K562 (cell line): ENCODE results near the gene TLCD5. TPM values are rescaled to one million over a fixed set of nuclear protein-coding genes. Genes with fewer than 3 reads are reported as not detected.

ENCODE experiments used
- ATAC-seq: fragments of 200-7000 bp; cut with Tn5 transposase; 3 replicates; pipeline ENCODE4 v1.9.1; 2020; ENCODE audit warnings: moderate library complexity
- BruUV-seq: library from RNA; stranded (reverse); fragments of 400-500 nt; replicated peaks from 2 replicates; lab custom pipeline; 2021; lab: Mats Ljungman, UMichigan
- CTCF ChIA-PET: fragments of 300-600 bp; formaldehyde crosslinking; extraction: SDS; loops from one replicate; lab custom pipeline; 2021; ENCODE audit warnings: low intra/inter-chr PET ratio; lab: Yijun Ruan, JAX
- POLR2A ChIA-PET: fragments of 300-600, 350-650 bp; sonication (Branson Sonifier 250); formaldehyde crosslinking; extraction: SDS; loops from one replicate; lab custom pipeline; 2021; ENCODE audit warnings: antibody characterized with exemption, inconsistent platforms; lab: Yijun Ruan, JAX
- DNase-seq, 4 experiments: peaks; one replicate each; pipeline versions ENCODE4 v3.0.0 to v3.0.0-alpha.2; 2011 to 2018; ENCODE audit warnings: low spot score in 3 of 4, mixed read lengths in 3 of 4; ENCODE audit errors: extremely low read depth in 1 of 4
- FAIRE-seq: peaks from 2 replicates; lab custom pipeline; 2011; peaks lifted over from hg19 to GRCh38; lab: Jason Lieb, UNC
- H2AFZ ChIP-seq: 2 replicates; pipeline ENCODE4 v1.6.0; 2011; ENCODE audit warnings: low read depth, low read length, control low read depth, inconsistent platforms
- H3K27ac ChIP-seq: fragments of 200-600 bp; 3 replicates; pipeline ENCODE4 v1.8.0; 2011; ENCODE audit warnings: low read depth, mild to moderate bottlenecking, control low read depth, inconsistent platforms, low read length, moderate library complexity, mixed read lengths; ENCODE audit errors: extremely low read depth
- H3K27me3 ChIP-seq, 2 experiments: fragments of 300-600 bp in 1 of 2; 2 replicates in 1 of 2; 3 replicates in 1 of 2; pipeline versions ENCODE4 v1.6.0 to v1.8.0; 2011; ENCODE audit warnings: inconsistent platforms in 2 of 2, low read length in 2 of 2, mild to moderate bottlenecking in 1 of 2, mixed read lengths in 1 of 2, moderate library complexity in 1 of 2; ENCODE audit not compliant: control insufficient read depth in 2 of 2, insufficient read depth in 2 of 2
- H3K36me3 ChIP-seq: fragments of 300-600 bp; 3 replicates; pipeline ENCODE4 v1.8.0; 2011; ENCODE audit warnings: mild to moderate bottlenecking, low read length, inconsistent platforms; ENCODE audit not compliant: control insufficient read depth, insufficient read depth
- H3K4me1 ChIP-seq, 2 experiments: fragments of 200-600 bp in 1 of 2; replicated peaks in 1 of 2; 2 replicates in 1 of 2; 3 replicates in 1 of 2; pipeline versions ENCODE4 v1.5.1 to v1.8.0; 2011; ENCODE audit warnings: inconsistent platforms in 2 of 2, low read length in 2 of 2, mild to moderate bottlenecking in 1 of 2, mixed read lengths in 1 of 2, moderate library complexity in 1 of 2; ENCODE audit not compliant: control insufficient read depth in 2 of 2, insufficient read depth in 2 of 2
- H3K4me2 ChIP-seq: 2 replicates; pipeline ENCODE4 v1.6.1; 2011; ENCODE audit warnings: low read length, control low read depth, inconsistent platforms, mixed read lengths; ENCODE audit not compliant: insufficient read depth
- H3K4me3 ChIP-seq: fragments of 200-600 bp; sonication (generic), shearing (Covaris generic); 2 replicates; pipeline ENCODE4 v1.5.1; 2016; ENCODE audit warnings: control low read depth, inconsistent platforms
- H3K79me2 ChIP-seq: fragments of 200-600 bp; 3 replicates; pipeline ENCODE4 v1.8.0; 2011; ENCODE audit warnings: low read length, inconsistent platforms; ENCODE audit not compliant: control insufficient read depth, insufficient read depth
- H3K9ac ChIP-seq, 2 experiments: 2 replicates each; pipeline versions ENCODE4 v1.6.0 to v1.6.1; 2011; ENCODE audit warnings: low read depth in 2 of 2, low read length in 2 of 2, control low read depth in 1 of 2, inconsistent platforms in 1 of 2, mild to moderate bottlenecking in 1 of 2, mixed read lengths in 1 of 2; ENCODE audit not compliant: insufficient read depth in 1 of 2
- H3K9me1 ChIP-seq: one replicate; pipeline ENCODE4 v1.6.0; 2011; ENCODE audit warnings: inconsistent platforms, mild to moderate bottlenecking, low read length, moderate library complexity; ENCODE audit not compliant: control insufficient read depth, insufficient read depth
- H3K9me3 ChIP-seq: replicated peaks from 2 replicates; pipeline ENCODE4 v1.5.1; 2011; ENCODE audit warnings: low read depth, low read length, inconsistent platforms; ENCODE audit not compliant: control insufficient read depth, insufficient read depth
- H4K20me1 ChIP-seq: replicated peaks from 2 replicates; pipeline ENCODE4 v1.6.1; 2011; ENCODE audit warnings: low read length, inconsistent platforms, mixed read lengths; ENCODE audit not compliant: control insufficient read depth, insufficient read depth
- GTF2A2 ChIP-seq: IDR thresholded peaks from 2 replicates; pipeline ENCODE4 v1.6.1; 2016; ENCODE audit warnings: mild to moderate bottlenecking, missing genetic modification characterization, missing compliant biosample characterization
- HOMEZ ChIP-seq: fragments of 250-450 bp; sonication (Bioruptor Pico); IDR thresholded peaks from 2 replicates; pipeline ENCODE4 v1.4.0; 2020; ENCODE audit warnings: mild to moderate bottlenecking, moderate library complexity
- PHTF2 ChIP-seq: fragments of 250-450 bp; sonication (Bioruptor Pico); IDR thresholded peaks from 2 replicates; pipeline ENCODE4 v1.5.0; 2021; ENCODE audit warnings: mild to moderate bottlenecking
- SMAD1 ChIP-seq: fragments of 150-350 bp; IDR thresholded peaks from 2 replicates; pipeline ENCODE4 v1.6.1; 2014; ENCODE audit warnings: low read length, low read depth; ENCODE audit not compliant: partially characterized antibody
- WGBS: fragments of 100-300 bp; shearing (Covaris generic); methylation state at CpG from one replicate; pipeline ENCODE4 v1.1.6; 2016; ENCODE audit warnings: low coverage, mixed read lengths; ENCODE audit not compliant: insufficient coverage; ENCODE audit errors: missing lambda C conversion rate; 5-methylcytosine and 5-hydroxymethylcytosine counted together
- in situ Hi-C: fragments of 300-500 bp; cut with MboI; formaldehyde crosslinking; loops from 4 replicates; pipeline ENCODE4 v1.15.0; 2018; ENCODE audit warnings: inconsistent platforms, mixed read lengths
- intact Hi-C: fragments of 100-400 bp; cut with micrococcal nuclease; formaldehyde crosslinking; loops from 2 replicates; pipeline ENCODE4 v1.14.2; 2022
- polyA plus RNA-seq, 8 experiments: library from polyadenylated mRNA; depleted of rRNA in 4 of 8; stranded (reverse) in 5 of 8; unstranded in 3 of 8; fragments of >200 nt; fragmentation: Nextera tagmentation in 2 of 8; fragmentation: Illumina TruSeq in 1 of 8; extraction: Ambion mirVana in 2 of 8; extraction: Trizol in 1 of 8; gene quantifications; 2 replicates each; pipeline versions ENCODE4 v1.2.1 to v1.2.3, GENCODE V29; 2011 to 2014; ENCODE audit warnings: inconsistent platforms in 1 of 8, missing spikeins in 1 of 8
- total RNA-seq, 7 experiments: library from RNA; depleted of rRNA in 6 of 7; stranded (reverse); fragments of >200 nt in 6 of 7; fragmentation: Illumina TruSeq in 2 of 7; extraction: Trizol in 2 of 7; gene quantifications; 2 replicates each; pipeline versions ENCODE4 v1.2.1 to v1.2.3, GENCODE V29; 2011 to 2021; ENCODE audit warnings: low replicate concordance in 1 of 7

The TLCD5 gene
- total and polyA plus RNA-seq, 9 of the 15 experiments (the other 6 are each of a cell fraction or from before 2014, with no cell fraction given), result 0.94 to 5.1 (median 1.6) TPM

GRCh38 chr11:120305286-120305685 is 19.8 kb upstream of the TLCD5 start:
- in situ Hi-C loops, result loop anchor here (5.0 kb wide), 1 partner anchor 68 kb away; no protein-coding TSS in a partner anchor
- no TSS peak for BruUV-seq
- DNase-seq (peak in 2 of 4 experiments; percentile 33 to 42), FAIRE-seq (no peak), ATAC-seq (no peak)
- no peaks in the 10 kb centered on the region for H3K9me1 ChIP-seq
- H2AFZ ChIP-seq, result no peak overlapping the region
- ChIA-PET CTCF (interaction anchor here (4.4 kb wide), 1 partner anchor 70 kb away, joined by 43 read pairs; no protein-coding TSS in a partner anchor), POLR2A (no interaction called here)
- no peak overlapping the region for H3K4me3 ChIP-seq
- H3K36me3 ChIP-seq, result no peaks in the 10 kb centered on the region
- no peaks in the 10 kb centered on the region for H3K9me3 ChIP-seq
- 2% methylated on average over 12 of the region's 12 CpGs for WGBS
- no peak overlapping the region for H3K4me2 ChIP-seq
- peaks cover 22% of the 10 kb centered on the region; the same call in 1 of the 2 replicates for H4K20me1 ChIP-seq
- H3K27ac ChIP-seq, result no peak overlapping the region
- no peak for TF ChIP-seq PHTF2 (CRISPR knock-in tag)
- TF ChIP-seq GTF2A2 (tag), result no peak
- no peak for TF ChIP-seq HOMEZ (CRISPR knock-in tag)
- no peak for TF ChIP-seq SMAD1
- H3K79me2 ChIP-seq, result no peaks in the 10 kb centered on the region
- intact Hi-C loops, result loop anchor here (10.0 kb wide), 1 partner anchor 640 kb away; no protein-coding TSS in a partner anchor
- H3K4me1 ChIP-seq, result no peaks in the 10 kb centered on the region; a peak in 2 of 5 replicates
- H3K27me3 ChIP-seq, result peaks cover 17 to 54% of the 10 kb centered on the region in 2 experiments; a peak in 4 of 5 replicates
- H3K9ac ChIP-seq, result no peak overlapping the region
